ENCODE data around the gene PAM. TPM values are rescaled to one million over a fixed set of nuclear protein-coding genes. Genes with fewer than 3 reads are reported as not detected.

Gene PAM
- total RNA-seq, 1 experiment from 2014 or later: 31.9 TPM

- no peaks in the 10 kb centered on the region for H3K79me2 ChIP-seq (ENCODE audit: low read length)
- H4K20me1 ChIP-seq (ENCODE audit: insufficient read depth, low read depth, low read length): peaks cover 6% of the 10 kb centered on the region; the same call in 1 of the 2 replicates
- no peaks in the 10 kb centered on the region for H3K9me3 ChIP-seq (ENCODE audit: low read length)
- H3K27ac ChIP-seq (ENCODE audit: low read length): no peak overlapping the region
- no peak overlapping the region for H3K4me3 ChIP-seq (ENCODE audit: low read length)
- H3K9ac ChIP-seq (ENCODE audit: low read length): no peak overlapping the region
- no peaks in the 10 kb centered on the region for H3K4me1 ChIP-seq (ENCODE audit: low read length)
- H3K4me2 ChIP-seq (ENCODE audit: low read depth, low read length, poor library complexity, severe bottlenecking): no peak overlapping the region
- no peak for DNase-seq
- H2AFZ ChIP-seq (ENCODE audit: low read length): no peak overlapping the region
- H3K9me2 ChIP-seq (replicated peaks; ENCODE audit: insufficient read depth, low read length): no peaks in the 10 kb centered on the region
- H3K36me3 ChIP-seq (ENCODE audit: insufficient read depth, low read length): no peaks in the 10 kb centered on the region
- H3K27me3 ChIP-seq (ENCODE audit: low read length): no peaks in the 10 kb centered on the region
Measured at GRCh38 chr5:102832445-102832844, 77.3 kb downstream of the PAM start.

GRCh38 chr5:102833146-102833545 is 78.0 kb downstream of the PAM start:
- Histone ChIP-seq H3K9me2 (replicated peaks; ENCODE audit: insufficient read depth, low read length) (no peaks in the 10 kb centered on the region), H3K27me3 (ENCODE audit: low read length) (no peaks in the 10 kb centered on the region), H3K4me3 (ENCODE audit: low read length) (no peak overlapping the region), H3K9ac (ENCODE audit: low read length) (no peak overlapping the region), H3K27ac (ENCODE audit: low read length) (no peak overlapping the region), H3K9me3 (ENCODE audit: low read length) (no peaks in the 10 kb centered on the region), H3K79me2 (ENCODE audit: low read length) (no peaks in the 10 kb centered on the region), H4K20me1 (ENCODE audit: insufficient read depth, low read depth, low read length) (peaks cover 6% of the 10 kb centered on the region; the same call in 1 of the 2 replicates), H2AFZ (ENCODE audit: low read length) (no peak overlapping the region), H3K4me2 (ENCODE audit: low read depth, low read length, poor library complexity, severe bottlenecking) (no peak overlapping the region), H3K4me1 (ENCODE audit: low read length) (no peaks in the 10 kb centered on the region), H3K36me3 (ENCODE audit: insufficient read depth, low read length) (no peaks in the 10 kb centered on the region)
- no peak for DNase-seq

- Histone ChIP-seq H3K9me2 (replicated peaks; ENCODE audit: insufficient read depth, low read length) (no peaks in the 10 kb centered on the region), H2AFZ (ENCODE audit: low read length) (no peak overlapping the region), H3K27ac (ENCODE audit: low read length) (no peak overlapping the region), H3K4me3 (ENCODE audit: low read length) (no peak overlapping the region), H3K79me2 (ENCODE audit: low read length) (no peaks in the 10 kb centered on the region), H4K20me1 (ENCODE audit: insufficient read depth, low read depth, low read length) (peaks cover 6% of the 10 kb centered on the region; the same call in 1 of the 2 replicates), H3K27me3 (ENCODE audit: low read length) (no peaks in the 10 kb centered on the region), H3K9ac (ENCODE audit: low read length) (no peak overlapping the region), H3K36me3 (ENCODE audit: insufficient read depth, low read length) (no peaks in the 10 kb centered on the region), H3K9me3 (ENCODE audit: low read length) (no peaks in the 10 kb centered on the region), H3K4me1 (ENCODE audit: low read length) (no peaks in the 10 kb centered on the region), H3K4me2 (ENCODE audit: low read depth, low read length, poor library complexity, severe bottlenecking) (no peak overlapping the region)
- no peak for DNase-seq
Measured at GRCh38 chr5:102834438-102834964, 79.4 kb downstream of the PAM start.

GRCh38 chr5:102835717-102836116 is 80.6 kb downstream of the PAM start:
- H4K20me1 ChIP-seq (ENCODE audit: insufficient read depth, low read depth, low read length): peaks cover 6% of the 10 kb centered on the region; the same call in 1 of the 2 replicates
- no peaks in the 10 kb centered on the region for H3K9me3 ChIP-seq (ENCODE audit: low read length)
- no peak overlapping the region for H2AFZ ChIP-seq (ENCODE audit: low read length)
- no peak overlapping the region for H3K4me2 ChIP-seq (ENCODE audit: low read depth, low read length, poor library complexity, severe bottlenecking)
- no peaks in the 10 kb centered on the region for H3K9me2 ChIP-seq (replicated peaks; ENCODE audit: insufficient read depth, low read length)
- no peak overlapping the region for H3K4me3 ChIP-seq (ENCODE audit: low read length)
- no peak overlapping the region for H3K9ac ChIP-seq (ENCODE audit: low read length)
- H3K79me2 ChIP-seq (ENCODE audit: low read length): no peaks in the 10 kb centered on the region
- no peaks in the 10 kb centered on the region for H3K36me3 ChIP-seq (ENCODE audit: insufficient read depth, low read length)
- H3K27me3 ChIP-seq (ENCODE audit: low read length): no peaks in the 10 kb centered on the region
- no peak overlapping the region for H3K27ac ChIP-seq (ENCODE audit: low read length)
- no peaks in the 10 kb centered on the region for H3K4me1 ChIP-seq (ENCODE audit: low read length)
- DNase-seq: no peak

GRCh38 chr5:102841021-102841420 is 85.9 kb downstream of the PAM start:
- DNase-seq: no peak
- Histone ChIP-seq H3K27me3 (ENCODE audit: low read length) (no peaks in the 10 kb centered on the region), H3K9me3 (ENCODE audit: low read length) (no peaks in the 10 kb centered on the region), H3K36me3 (ENCODE audit: insufficient read depth, low read length) (no peaks in the 10 kb centered on the region), H4K20me1 (ENCODE audit: insufficient read depth, low read depth, low read length) (peaks cover 6% of the 10 kb centered on the region; the same call in 1 of the 2 replicates), H3K79me2 (ENCODE audit: low read length) (no peaks in the 10 kb centered on the region), H2AFZ (ENCODE audit: low read length) (no peak overlapping the region), H3K9ac (ENCODE audit: low read length) (no peak overlapping the region), H3K9me2 (replicated peaks; ENCODE audit: insufficient read depth, low read length) (no peaks in the 10 kb centered on the region), H3K4me2 (ENCODE audit: low read depth, low read length, poor library complexity, severe bottlenecking) (no peak overlapping the region), H3K4me1 (ENCODE audit: low read length) (no peaks in the 10 kb centered on the region), H3K27ac (ENCODE audit: low read length) (no peak overlapping the region), H3K4me3 (ENCODE audit: low read length) (no peak overlapping the region)

GRCh38 chr5:102843997-102844396 is 88.9 kb downstream of the PAM start:
- no peak overlapping the region for H3K9ac ChIP-seq (ENCODE audit: low read length)
- no peak overlapping the region for H2AFZ ChIP-seq (ENCODE audit: low read length)
- DNase-seq: no peak
- H3K36me3 ChIP-seq (ENCODE audit: insufficient read depth, low read length): no peaks in the 10 kb centered on the region
- no peaks in the 10 kb centered on the region for H3K9me3 ChIP-seq (ENCODE audit: low read length)
- H3K4me1 ChIP-seq (ENCODE audit: low read length): no peaks in the 10 kb centered on the region
- H3K4me3 ChIP-seq (ENCODE audit: low read length): no peak overlapping the region
- no peaks in the 10 kb centered on the region for H3K9me2 ChIP-seq (replicated peaks; ENCODE audit: insufficient read depth, low read length)
- no peaks in the 10 kb centered on the region for H4K20me1 ChIP-seq (ENCODE audit: insufficient read depth, low read depth, low read length)
- H3K27me3 ChIP-seq (ENCODE audit: low read length): no peaks in the 10 kb centered on the region
- no peaks in the 10 kb centered on the region for H3K79me2 ChIP-seq (ENCODE audit: low read length)
- no peak overlapping the region for H3K4me2 ChIP-seq (ENCODE audit: low read depth, low read length, poor library complexity, severe bottlenecking)
- no peak overlapping the region for H3K27ac ChIP-seq (ENCODE audit: low read length)

- Histone ChIP-seq H3K79me2 (ENCODE audit: low read length) (no peaks in the 10 kb centered on the region), H3K36me3 (ENCODE audit: insufficient read depth, low read length) (no peaks in the 10 kb centered on the region), H3K27me3 (ENCODE audit: low read length) (no peaks in the 10 kb centered on the region), H3K9me2 (replicated peaks; ENCODE audit: insufficient read depth, low read length) (no peaks in the 10 kb centered on the region), H3K9ac (ENCODE audit: low read length) (no peak overlapping the region), H3K27ac (ENCODE audit: low read length) (no peak overlapping the region), H4K20me1 (ENCODE audit: insufficient read depth, low read depth, low read length) (no peaks in the 10 kb centered on the region), H2AFZ (ENCODE audit: low read length) (no peak overlapping the region), H3K4me3 (ENCODE audit: low read length) (no peak overlapping the region), H3K4me2 (ENCODE audit: low read depth, low read length, poor library complexity, severe bottlenecking) (no peak overlapping the region), H3K4me1 (ENCODE audit: low read length) (no peaks in the 10 kb centered on the region), H3K9me3 (ENCODE audit: low read length) (no peaks in the 10 kb centered on the region)
- DNase-seq: no peak
Measured at GRCh38 chr5:102845041-102845440, 89.9 kb downstream of the PAM start.

- no peak overlapping the region for H3K4me2 ChIP-seq (ENCODE audit: low read depth, low read length, poor library complexity, severe bottlenecking)
- H3K9ac ChIP-seq (ENCODE audit: low read length): no peak overlapping the region
- no peaks in the 10 kb centered on the region for H3K9me2 ChIP-seq (replicated peaks; ENCODE audit: insufficient read depth, low read length)
- H3K27me3 ChIP-seq (ENCODE audit: low read length): no peaks in the 10 kb centered on the region
- no peak overlapping the region for H2AFZ ChIP-seq (ENCODE audit: low read length)
- H3K79me2 ChIP-seq (ENCODE audit: low read length): no peaks in the 10 kb centered on the region
- no peak overlapping the region for H3K27ac ChIP-seq (ENCODE audit: low read length)
- H3K4me1 ChIP-seq (ENCODE audit: low read length): no peaks in the 10 kb centered on the region
- H3K4me3 ChIP-seq (ENCODE audit: low read length): no peak overlapping the region
- H3K9me3 ChIP-seq (ENCODE audit: low read length): no peaks in the 10 kb centered on the region
- DNase-seq: no peak
- no peaks in the 10 kb centered on the region for H4K20me1 ChIP-seq (ENCODE audit: insufficient read depth, low read depth, low read length)
- no peaks in the 10 kb centered on the region for H3K36me3 ChIP-seq (ENCODE audit: insufficient read depth, low read length)
Measured at GRCh38 chr5:102850503-102850902, 95.4 kb downstream of the PAM start.

- H3K4me1 ChIP-seq (ENCODE audit: low read length): no peaks in the 10 kb centered on the region
- H4K20me1 ChIP-seq (ENCODE audit: insufficient read depth, low read depth, low read length): no peaks in the 10 kb centered on the region
- no peaks in the 10 kb centered on the region for H3K9me3 ChIP-seq (ENCODE audit: low read length)
- H3K9me2 ChIP-seq (replicated peaks; ENCODE audit: insufficient read depth, low read length): no peaks in the 10 kb centered on the region
- no peaks in the 10 kb centered on the region for H3K36me3 ChIP-seq (ENCODE audit: insufficient read depth, low read length)
- H2AFZ ChIP-seq (ENCODE audit: low read length): no peak overlapping the region
- H3K27me3 ChIP-seq (ENCODE audit: low read length): no peaks in the 10 kb centered on the region
- no peak for DNase-seq
- no peak overlapping the region for H3K9ac ChIP-seq (ENCODE audit: low read length)
- H3K27ac ChIP-seq (ENCODE audit: low read length): no peak overlapping the region
- no peak overlapping the region for H3K4me2 ChIP-seq (ENCODE audit: low read depth, low read length, poor library complexity, severe bottlenecking)
- no peaks in the 10 kb centered on the region for H3K79me2 ChIP-seq (ENCODE audit: low read length)
- H3K4me3 ChIP-seq (ENCODE audit: low read length): no peak overlapping the region
Measured at GRCh38 chr5:102853680-102854079, 98.6 kb downstream of the PAM start.
